Activated CD8-positive, alpha-beta T cell treated with anti-CD3 and anti-CD28 coated beads for 36 hours (primary cell): ENCODE measurements around the gene GRIN1. TPM values are rescaled to one million over a fixed set of nuclear protein-coding genes. Genes with fewer than 3 reads are reported as not detected.
"Not testable (repeated sequence)": the region's sequence is repeated elsewhere in the genome, so short reads cannot be mapped to it uniquely, and the experiment has no call there.

ENCODE experiments used
- ATAC-seq: fragments of 200-7000 bp; cut with Tn5 transposase; one replicate; pipeline ENCODE4 v1.10.0; 2021; ENCODE audit warnings: mild to moderate bottlenecking, moderate library complexity
- CTCF ChIA-PET: fragments of 350-600 bp; sonication (Branson Sonifier 250); formaldehyde crosslinking; loops from one replicate; lab custom pipeline; 2021; ENCODE audit warnings: antibody characterized with exemption; lab: Charles Lee
- POLR2A ChIA-PET: fragments of 350-600 bp; sonication (Branson Sonifier 250); formaldehyde crosslinking; loops from one replicate; lab custom pipeline; 2021; ENCODE audit warnings: antibody characterized with exemption; lab: Charles Lee
- DNase-seq: peaks from one replicate; pipeline ENCODE4 v3.0.0-alpha.2; 2020
- H3K27ac Mint-ChIP-seq: one replicate; pipeline ENCODE4 v1.8.0; 2021; ENCODE audit warnings: mild to moderate bottlenecking, mixed read lengths
- H3K27me3 Mint-ChIP-seq: one replicate; pipeline ENCODE4 v1.8.0; 2021; ENCODE audit warnings: mixed read lengths
- H3K36me3 Mint-ChIP-seq: one replicate; pipeline ENCODE4 v1.8.0; 2021; ENCODE audit warnings: low read depth, mixed read lengths
- H3K4me1 Mint-ChIP-seq: one replicate; pipeline ENCODE4 v1.8.0; 2021; ENCODE audit warnings: low read depth, mixed read lengths
- H3K4me3 Mint-ChIP-seq: one replicate; pipeline ENCODE4 v1.8.0; 2021; ENCODE audit warnings: mild to moderate bottlenecking, moderate library complexity, mixed read lengths
- H3K9me3 Mint-ChIP-seq: one replicate; pipeline ENCODE4 v1.8.0; 2021; ENCODE audit warnings: mixed read lengths
- CTCF ChIP-seq: fragments of 200-600 bp; IDR thresholded peaks from one replicate; pipeline ENCODE4 v1.8.0; 2022; ENCODE audit warnings: antibody characterized with exemption, mild to moderate bottlenecking
- intact Hi-C: fragments of 100-400 bp; cut with micrococcal nuclease; formaldehyde crosslinking; loops from one replicate; pipeline ENCODE4 v1.10.0; 2022
- total RNA-seq, 2 experiments: library from RNA; stranded (reverse); gene quantifications; one replicate each; pipeline ENCODE4 v1.2.3, GENCODE V29; 2021

Gene GRIN1
- total RNA-seq, 2 experiments from 2014 or later, result not detected

- intact Hi-C loops, result no loop called here
These were observed 23.4 kb upstream of the GRIN1 start for GRCh38 chr9:137115394-137116026.

GRCh38 chr9:137116027-137116507 lies 22.9 kb upstream of the GRIN1 start:
- no peaks in the 10 kb centered on the region for H3K9me3 Mint-ChIP-seq
- H3K27me3 Mint-ChIP-seq, result no peaks in the 10 kb centered on the region
- CTCF ChIA-PET, result no interaction called here
- peak overlapping the region; percentile 56 for H3K4me3 Mint-ChIP-seq
- ATAC-seq (no peak), DNase-seq (no peak)
- TF ChIP-seq CTCF, result no peak
- intact Hi-C loops, result no loop called here
- H3K4me1 Mint-ChIP-seq, result peaks cover 10% of the 10 kb centered on the region
- H3K36me3 Mint-ChIP-seq, result peaks cover 8% of the 10 kb centered on the region
- no peak overlapping the region for H3K27ac Mint-ChIP-seq
- POLR2A ChIA-PET, result interaction anchor here (0.5 to 1.6 kb wide), 4 partner anchors 13 to 216 kb away, joined by 3 to 4 read pairs (median 4); no protein-coding TSS in a partner anchor

More at GRCh38 chr9:137115394-137116026, 23.4 kb upstream of the GRIN1 start:
- Mint-ChIP-seq H3K4me1 (peaks cover 10% of the 10 kb centered on the region), H3K27me3 (no peaks in the 10 kb centered on the region), H3K36me3 (peaks cover 12% of the 10 kb centered on the region), H3K27ac (no peak overlapping the region), H3K4me3 (peak overlapping the region; percentile 56), H3K9me3 (no peaks in the 10 kb centered on the region)
- ChIA-PET POLR2A (interaction anchor here (0.5 to 1.6 kb wide), 9 partner anchors 12 to 216 kb away, joined by 3 to 8 read pairs (median 3); partner anchors contain the start of gene RNF224), CTCF (interaction anchor here (0.6 to 2.4 kb wide), 4 partner anchors 11 to 121 kb away, joined by 3 to 14 read pairs (median 4); partner anchors contain the start of gene RNF224)
- DNase-seq (no peak), ATAC-seq (no peak)
- TF ChIP-seq CTCF, result no peak

GRCh38 chr9:137116728-137117127 lies 22.2 kb upstream of the GRIN1 start:
- Mint-ChIP-seq H3K9me3 (no peaks in the 10 kb centered on the region), H3K4me1 (peaks cover 10% of the 10 kb centered on the region), H3K36me3 (peaks cover 8% of the 10 kb centered on the region), H3K4me3 (no peak overlapping the region), H3K27ac (no peak overlapping the region), H3K27me3 (no peaks in the 10 kb centered on the region)
- no peak for TF ChIP-seq CTCF
- DNase-seq (no peak), ATAC-seq (no peak)
- intact Hi-C loops, result no loop called here
- ChIA-PET CTCF (interaction anchor here (1.6 kb wide), 1 partner anchor 22 kb away, joined by 3 read pairs; the partner anchor contains the start of gene GRIN1), POLR2A (interaction anchor here (1.6 kb wide), 1 partner anchor 92 kb away, joined by 3 read pairs; no protein-coding TSS in a partner anchor)

GRCh38 chr9:137117269-137117731 lies 21.7 kb upstream of the GRIN1 start:
- POLR2A ChIA-PET, result interaction anchor here (1.6 kb wide), 1 partner anchor 91 kb away, joined by 3 read pairs; no protein-coding TSS in a partner anchor

GRCh38 chr9:137118092-137118603 lies 20.8 kb upstream of the GRIN1 start:
- DNase-seq, H3K9me3 Mint-ChIP-seq, H3K4me3 Mint-ChIP-seq, H3K27me3 Mint-ChIP-seq, H3K36me3 Mint-ChIP-seq, H3K27ac Mint-ChIP-seq, H3K4me1 Mint-ChIP-seq, intact Hi-C loops, ATAC-seq: not testable (repeated sequence)
- ChIA-PET POLR2A (interaction anchor here (0.8 kb wide), 1 partner anchor 12 kb away, joined by 3 read pairs; no protein-coding TSS in a partner anchor), CTCF (interaction anchor here (0.7 to 2.2 kb wide), 9 partner anchors 9 to 120 kb away, joined by 3 to 16 read pairs (median 3); partner anchors contain the start of genes CYSRT1, GRIN1 and RNF224)

More at GRCh38 chr9:137117269-137117731, 21.7 kb upstream of the GRIN1 start:
- DNase-seq, result no peak
- Mint-ChIP-seq H3K36me3 (peaks cover 8% of the 10 kb centered on the region), H3K27me3 (no peaks in the 10 kb centered on the region), H3K4me1 (peaks cover 10% of the 10 kb centered on the region), H3K9me3 (no peaks in the 10 kb centered on the region), H3K27ac (no peak overlapping the region), H3K4me3 (no peak overlapping the region)
- intact Hi-C loops, result no loop called here
- TF ChIP-seq CTCF, result no peak
- CTCF ChIA-PET, result interaction anchor here (1.6 to 2.2 kb wide), 3 partner anchors 21 to 110 kb away, joined by 3 to 16 read pairs (median 6); partner anchors contain the start of genes GRIN1 and RNF224
- no peak for ATAC-seq

GRCh38 chr9:137121927-137122795 lies 16.8 kb upstream of the GRIN1 start:
- H3K36me3 Mint-ChIP-seq, POLR2A ChIA-PET, H3K4me3 Mint-ChIP-seq, H3K27ac Mint-ChIP-seq, DNase-seq, H3K27me3 Mint-ChIP-seq, H3K9me3 Mint-ChIP-seq: not testable (repeated sequence)
- intact Hi-C loops, result loop anchor here (5.0 to 10.0 kb wide), 2 partner anchors 53 to 105 kb away; partner anchors contain the start of genes CYSRT1, LRRC26, RNF224 and TMEM210
- ATAC-seq, result peak; percentile 23
- peaks cover 17% of the 10 kb centered on the region for H3K4me1 Mint-ChIP-seq
- CTCF ChIA-PET, result interaction anchor here (1.0 to 1.8 kb wide), 5 partner anchors 53 to 105 kb away, joined by 3 to 9 read pairs (median 4); partner anchors contain the start of genes CYSRT1, RNF224 and TPRN
